ENCODE data around the gene VAPB.

Gene VAPB

DNA sequence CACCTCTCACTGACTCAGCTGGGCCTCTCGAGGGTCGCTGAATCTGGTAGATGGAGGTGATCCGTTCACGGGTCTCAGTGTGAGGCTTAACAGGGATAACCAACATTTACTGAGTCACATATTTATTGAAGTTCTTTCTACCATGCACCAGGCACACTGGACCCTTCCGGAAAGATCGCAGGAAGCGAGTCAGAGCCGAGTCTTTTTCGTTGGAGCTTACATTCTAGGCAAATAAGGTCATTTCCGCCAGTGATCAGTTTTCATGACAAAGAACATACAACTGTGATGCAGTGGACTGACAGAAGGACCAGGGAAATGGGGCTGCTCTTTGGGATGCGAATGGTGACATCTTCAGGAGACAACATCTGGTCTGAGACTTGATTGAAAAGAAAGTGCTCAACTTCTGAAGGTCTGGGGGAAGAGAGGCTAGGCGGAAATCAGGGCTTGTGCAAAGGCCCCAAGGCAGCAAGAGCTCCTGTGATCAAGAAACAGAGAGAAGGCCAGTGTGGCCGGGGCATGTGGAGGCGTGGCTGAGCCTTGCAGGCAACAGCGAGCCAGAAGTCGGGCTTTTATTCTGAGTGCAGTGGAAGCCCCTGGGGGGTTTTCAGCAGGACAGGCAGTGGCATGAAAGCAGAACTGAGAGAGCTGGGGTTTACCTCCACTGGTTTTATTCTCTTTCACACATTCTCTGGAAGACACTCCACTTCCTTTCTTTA, 69.5 kb downstream of the VAPB start:
- DNase-seq (ENCODE audit: low read depth in 2 of 3, low spot score in 1 of 3): no peak

DNA sequence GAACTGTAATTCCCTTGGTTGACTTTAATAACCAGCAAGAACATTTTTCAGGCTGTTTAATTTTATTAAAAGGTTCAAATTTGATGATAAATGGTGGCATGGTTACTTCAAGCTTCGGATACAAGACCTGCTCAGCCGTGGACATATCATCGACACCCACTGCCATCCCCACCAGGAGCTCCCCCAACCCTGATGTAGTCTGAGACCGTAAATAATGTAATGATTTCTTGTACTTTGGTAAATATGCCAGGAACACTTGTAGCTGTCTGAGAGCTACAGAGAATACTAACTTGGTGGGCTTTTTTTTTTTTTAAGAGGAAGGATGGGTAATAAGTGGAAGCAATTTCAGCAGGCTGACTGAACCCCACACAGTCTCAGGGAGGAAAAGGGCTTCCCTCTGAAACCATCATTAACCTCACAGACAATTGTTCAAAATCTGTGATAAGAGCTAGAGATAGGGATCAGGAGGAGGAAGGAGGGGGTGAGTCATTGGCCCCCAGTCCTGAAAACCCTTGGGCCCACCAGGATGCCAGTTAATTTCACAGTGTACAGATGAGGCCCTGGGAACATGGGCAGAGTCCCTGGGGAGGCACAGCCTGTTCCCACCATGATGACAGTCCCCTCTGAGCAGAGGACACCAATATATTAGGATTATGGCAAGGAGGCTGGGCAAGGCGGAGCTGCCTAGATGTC, 70.2 kb downstream of the VAPB start:
- no peak for DNase-seq (ENCODE audit: low read depth in 2 of 3, low spot score in 1 of 3)

DNA sequence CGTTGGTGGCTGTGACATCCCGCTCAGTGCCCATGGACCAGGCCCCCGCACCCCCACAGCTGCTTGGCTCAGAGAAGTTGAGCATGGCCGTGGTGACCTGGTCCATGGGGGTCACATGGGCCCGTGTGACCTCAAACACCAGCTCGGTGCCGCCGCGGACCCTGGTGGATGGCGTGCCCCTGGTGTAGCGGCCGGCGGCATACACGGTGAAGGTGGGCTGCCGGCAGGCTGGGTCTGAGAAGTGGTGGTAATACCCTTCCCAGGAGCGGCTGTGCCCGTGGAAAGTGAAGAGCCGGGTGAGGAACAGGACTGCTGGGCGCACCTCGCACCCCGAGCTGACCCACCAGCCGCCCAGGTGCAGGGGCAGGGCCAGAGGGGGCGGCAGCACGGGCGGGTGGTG, 72.1 kb downstream of the VAPB start:
- DNase-seq (ENCODE audit: low read depth in 2 of 3, low spot score in 1 of 3): no peak

DNA sequence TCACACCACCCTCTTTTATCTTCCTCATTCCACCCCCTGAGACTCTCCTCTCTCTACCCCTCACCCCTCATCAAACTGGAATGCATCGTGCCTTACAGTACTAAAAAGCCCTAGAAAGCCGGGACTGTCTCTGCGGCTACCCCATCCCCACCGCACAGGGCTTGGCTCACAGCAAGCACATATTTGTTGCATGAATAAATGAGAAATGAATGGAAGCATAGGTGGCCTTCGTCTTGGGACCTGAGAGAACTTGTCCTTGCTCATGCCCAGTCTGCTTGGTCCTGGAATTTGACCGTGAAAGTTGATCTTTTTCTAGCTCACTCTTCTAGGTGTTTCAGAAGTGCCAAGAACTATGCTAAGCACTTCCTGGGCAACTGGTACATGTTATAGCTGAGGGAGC, 72.9 kb downstream of the VAPB start:
- no peak for DNase-seq (ENCODE audit: low read depth in 2 of 3, low spot score in 1 of 3)

DNA sequence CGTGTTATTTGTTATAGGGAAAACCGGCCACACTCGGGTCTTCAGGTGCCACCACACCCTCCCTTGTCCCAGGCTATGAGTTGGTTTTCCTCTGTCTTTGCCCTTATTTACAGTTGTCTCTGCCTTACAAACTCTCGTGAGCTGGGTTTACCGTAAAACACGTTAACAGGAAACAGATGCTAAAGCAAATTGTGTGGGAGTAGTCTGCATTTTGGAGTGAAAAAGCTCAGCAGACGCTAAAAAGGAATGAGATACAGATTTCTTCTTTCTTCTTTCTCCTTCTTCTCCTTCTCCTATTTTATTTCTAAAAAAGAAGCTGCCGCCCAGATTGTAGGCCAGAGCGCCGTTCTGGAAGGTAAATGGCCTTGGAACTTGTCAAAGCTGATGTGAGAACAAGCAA, 74.2 kb downstream of the VAPB start:
- no peak for DNase-seq (ENCODE audit: low read depth in 2 of 3, low spot score in 1 of 3)

DNA sequence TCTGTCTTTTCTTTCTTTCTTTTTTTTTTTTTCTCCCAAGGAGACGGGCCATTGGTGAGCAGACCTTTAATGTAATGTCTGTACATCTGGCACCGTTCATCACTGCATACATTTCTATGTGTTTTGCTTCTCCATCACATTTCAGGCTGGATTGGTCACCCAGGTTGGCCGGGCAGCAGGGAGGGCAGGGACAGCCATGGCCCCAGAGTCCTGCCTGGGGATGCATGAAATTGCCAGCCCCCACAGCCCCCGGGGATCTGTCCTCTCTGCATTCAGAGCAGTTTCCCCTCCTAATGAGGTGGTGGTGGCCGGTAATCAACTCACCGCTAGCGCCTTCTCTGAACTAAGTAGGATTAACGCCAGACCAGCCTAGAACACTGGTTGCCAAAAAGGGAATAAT, 75.8 kb downstream of the VAPB start:
- DNase-seq (ENCODE audit: low read depth in 2 of 3, low spot score in 1 of 3): no peak

DNA sequence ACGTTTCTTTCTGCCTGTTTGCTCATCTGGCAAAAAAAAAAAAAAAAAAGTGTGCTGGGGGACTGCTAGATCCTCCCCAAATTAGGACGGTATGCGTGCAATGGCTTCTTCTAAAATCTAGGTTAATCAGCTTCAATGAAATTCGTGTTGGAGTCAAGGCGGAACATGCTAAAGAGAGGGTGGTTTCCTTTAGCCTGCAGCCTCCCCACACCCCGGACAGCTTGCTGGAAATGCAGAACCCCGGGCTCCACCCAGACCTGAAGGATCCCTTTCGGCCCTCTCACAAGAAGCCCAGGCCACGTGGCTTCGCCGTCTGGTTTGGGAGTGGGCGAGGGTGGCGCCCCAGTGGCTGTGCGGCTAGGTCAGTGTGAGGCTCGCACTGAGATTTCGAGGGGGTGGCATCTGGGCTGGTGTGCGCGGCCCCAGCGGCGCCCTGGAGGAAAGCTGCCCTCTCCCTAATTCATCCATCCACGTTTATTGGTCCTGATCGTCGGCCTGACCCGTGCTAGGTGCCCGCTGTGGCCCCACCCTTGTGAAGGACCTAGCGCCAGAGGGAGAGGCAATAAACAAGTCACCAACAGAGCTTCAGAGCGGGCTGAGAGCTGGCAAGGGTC, 77.2 kb downstream of the VAPB start:
- DNase-seq (ENCODE audit: low read depth in 2 of 3, low spot score in 1 of 3): no peak

DNA sequence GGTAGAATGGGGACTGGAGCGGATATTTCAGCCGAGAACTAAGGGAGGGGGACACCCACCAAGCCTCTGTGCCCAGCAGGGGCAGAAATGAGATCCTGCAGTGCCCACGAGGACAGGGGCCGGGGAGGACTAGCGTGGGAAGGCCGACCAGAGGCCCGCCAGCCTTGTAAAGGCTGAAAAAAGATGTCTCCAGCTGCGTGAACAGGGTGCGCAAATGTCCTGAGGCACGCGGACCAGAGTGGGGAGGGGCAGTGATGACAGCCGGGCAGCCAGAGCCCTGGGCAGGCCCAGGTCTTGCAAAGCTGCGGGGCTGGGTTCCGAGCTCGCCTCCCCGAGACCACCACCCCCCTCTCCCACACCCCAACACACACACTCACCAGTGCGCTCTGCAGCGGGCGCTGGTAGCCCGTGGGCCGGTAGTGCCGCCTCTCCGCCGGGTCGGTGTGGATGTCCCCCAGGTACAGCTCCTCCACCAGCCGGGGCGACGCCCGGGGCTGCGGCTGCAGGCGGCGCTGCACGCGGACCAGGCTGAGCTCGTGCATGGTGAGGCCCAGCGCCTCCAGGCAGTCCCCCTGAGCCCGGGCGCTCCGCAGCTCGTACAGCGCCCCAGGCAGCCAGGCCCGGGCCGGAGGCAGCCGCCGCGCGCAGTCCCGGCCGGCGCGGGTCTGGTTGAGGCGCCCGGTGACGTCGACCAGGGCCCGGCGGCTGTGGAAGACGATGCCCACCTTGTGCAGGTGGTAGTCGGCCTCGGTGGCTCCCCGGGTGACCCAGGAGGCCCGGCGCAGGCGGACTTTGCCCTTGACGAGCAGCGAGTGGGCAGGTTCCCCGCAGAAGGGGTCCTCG, 77.9 kb downstream of the VAPB start:
- DNase-seq (ENCODE audit: low read depth in 2 of 3, low spot score in 1 of 3): no peak

DNA sequence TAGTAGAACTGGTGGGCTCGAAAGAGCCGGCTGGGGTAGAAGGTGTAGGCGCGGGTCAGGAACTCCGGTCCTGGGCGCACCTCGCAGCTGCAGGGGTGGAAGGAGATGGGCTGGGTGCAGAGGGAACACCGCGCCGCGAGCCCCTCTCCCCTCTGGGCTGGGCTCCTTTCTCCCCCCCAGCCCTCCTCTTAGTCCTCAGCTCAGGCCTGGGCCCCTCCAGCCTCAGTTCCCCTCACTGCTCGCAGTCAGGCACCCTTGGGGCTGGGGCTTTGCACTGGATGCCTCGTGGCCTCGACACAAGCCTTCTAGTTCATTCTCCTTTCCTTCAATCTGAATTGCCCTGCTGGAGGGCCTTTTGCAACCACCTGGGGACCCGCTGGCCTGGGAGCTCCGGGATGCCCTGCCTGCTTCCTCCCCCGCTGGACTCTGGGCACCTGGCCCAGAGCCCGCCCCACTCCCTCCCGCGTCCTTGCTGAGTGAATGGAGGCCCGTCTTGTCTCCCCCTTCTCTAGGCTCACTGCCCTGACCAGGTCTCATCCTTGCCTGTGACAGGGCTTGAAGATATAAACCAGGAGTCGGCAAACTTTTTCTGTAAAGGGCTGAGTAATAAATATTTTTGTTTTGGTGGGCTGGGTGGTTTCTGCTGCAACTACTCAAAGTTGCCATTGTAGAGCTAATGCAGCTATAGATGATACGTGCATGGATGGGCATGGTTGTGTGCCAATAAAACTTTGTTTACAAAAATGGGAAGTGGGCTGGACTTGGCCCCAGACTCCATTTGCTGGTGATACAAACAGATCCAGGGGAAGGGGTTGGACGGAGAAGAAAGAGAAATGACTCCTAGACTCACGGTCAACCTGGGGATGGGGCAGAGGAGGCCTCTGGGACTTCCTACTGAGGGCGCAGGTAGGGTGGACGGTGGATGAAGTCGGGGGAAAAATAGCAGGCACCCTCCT, 78.8 kb downstream of the VAPB start:
- DNase-seq (ENCODE audit: low read depth in 2 of 3, low spot score in 1 of 3): no peak

DNA sequence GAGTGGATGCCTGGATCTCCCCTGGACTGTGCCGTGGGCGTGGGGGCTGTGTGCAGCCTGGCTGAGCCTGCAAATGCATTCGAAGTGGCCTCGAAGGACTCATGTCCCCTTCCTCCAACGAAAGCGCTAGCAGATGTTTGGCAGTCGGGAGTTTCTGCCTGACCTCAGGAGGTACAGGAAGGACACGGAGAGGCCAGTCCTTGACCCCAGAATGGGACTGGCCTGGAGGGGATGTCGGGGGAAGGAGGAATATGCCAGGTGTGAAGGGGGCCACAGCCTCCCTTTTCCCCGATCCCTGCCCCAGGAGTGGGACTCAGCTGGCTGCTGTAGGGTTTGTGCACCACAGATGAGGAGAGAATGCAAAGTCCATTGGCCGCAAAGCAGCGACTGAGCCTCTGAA, 80.6 kb downstream of the VAPB start:
- DNase-seq (ENCODE audit: low read depth in 2 of 3, low spot score in 1 of 3): no peak

DNA sequence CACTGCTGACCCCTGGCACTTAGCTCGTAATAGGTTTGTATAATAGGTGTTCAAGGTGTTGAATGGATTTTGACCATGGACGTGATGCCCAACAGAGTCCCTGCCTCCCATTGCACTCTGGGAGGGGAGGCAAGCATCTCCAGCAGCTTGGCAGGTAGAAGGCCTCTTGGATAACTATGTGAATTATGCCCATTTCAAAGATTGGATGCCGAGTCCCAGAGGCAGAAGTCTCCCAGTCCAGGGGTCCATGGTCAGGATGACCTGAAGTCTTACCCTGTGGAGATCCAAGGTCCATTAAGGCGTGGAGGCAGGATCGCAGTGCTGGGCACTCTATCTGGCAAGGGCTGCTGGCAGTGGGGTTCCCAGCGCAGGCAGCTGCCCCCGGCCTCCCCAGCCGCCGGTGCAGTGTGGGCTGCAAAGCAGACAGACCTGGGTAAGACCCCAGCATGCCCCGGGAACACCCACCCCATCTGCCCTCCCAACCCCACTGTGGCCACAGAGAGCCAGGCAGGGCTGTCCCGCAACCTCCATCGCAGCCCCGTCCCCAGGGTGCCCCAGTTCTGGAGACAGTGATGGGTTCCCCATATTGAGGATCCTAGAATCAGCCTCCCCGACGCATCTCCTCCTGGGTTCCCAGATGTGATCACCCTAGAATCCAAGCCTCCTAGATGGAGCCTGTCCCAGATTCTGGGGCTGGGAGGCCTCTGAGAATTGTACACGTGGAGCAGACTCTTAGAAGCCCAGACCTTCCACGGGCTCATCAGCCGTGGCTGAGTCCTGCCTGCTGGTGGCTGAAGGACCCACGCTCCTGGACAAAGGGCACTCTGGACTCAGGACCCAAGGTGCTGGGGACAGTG, 81.5 kb downstream of the VAPB start:
- no peak for DNase-seq (ENCODE audit: low read depth in 2 of 3, low spot score in 1 of 3)

DNA sequence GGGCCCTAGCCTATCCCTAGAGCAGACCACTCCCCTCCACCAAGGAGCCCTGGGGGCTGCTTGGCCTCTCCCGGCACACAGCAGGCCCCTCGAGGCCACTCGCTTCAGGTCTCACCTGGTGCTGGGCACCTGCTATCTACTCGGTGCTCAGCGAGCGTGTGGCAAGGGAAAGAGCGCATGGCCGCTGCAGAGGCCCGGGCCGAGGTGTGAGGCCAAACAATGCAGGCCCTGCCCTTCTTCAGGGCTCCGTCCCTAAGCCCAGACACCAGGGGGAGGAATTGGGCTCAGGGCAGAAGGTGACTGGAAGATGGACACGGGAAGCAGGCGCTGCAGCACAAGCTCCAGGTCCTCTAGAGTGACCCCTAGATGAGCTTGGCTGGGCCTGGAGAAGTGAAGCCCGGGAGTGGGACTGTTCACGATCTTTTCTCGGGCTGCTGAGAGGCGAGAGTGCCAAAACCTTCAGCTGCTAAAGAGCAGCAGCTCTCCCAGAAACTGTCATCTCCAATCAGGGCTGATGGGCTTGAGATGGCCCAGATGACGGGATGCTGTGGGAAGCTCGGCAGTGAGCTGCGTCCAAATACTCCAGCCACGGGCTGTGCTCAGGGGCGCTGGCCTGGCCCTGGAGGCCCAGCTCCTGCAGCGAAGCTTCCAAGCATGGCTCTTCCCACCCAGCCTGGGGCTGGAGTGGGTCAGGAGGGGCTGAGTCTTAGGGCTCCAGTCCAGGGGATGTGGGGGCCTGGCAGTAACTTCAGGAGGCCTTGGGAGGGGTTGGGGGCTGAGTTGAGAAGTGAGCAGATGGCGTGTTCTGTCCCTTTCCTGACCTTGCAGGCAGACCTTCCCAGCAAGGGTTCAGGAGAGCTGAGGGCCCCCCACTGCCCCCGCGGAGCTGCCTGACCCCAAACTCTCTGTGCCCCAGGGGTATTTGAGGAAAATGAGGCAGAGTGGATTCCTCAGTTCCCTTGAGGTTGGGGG, 82.5 kb downstream of the VAPB start:
- DNase-seq (ENCODE audit: low read depth in 2 of 3, low spot score in 1 of 3): no peak

DNA sequence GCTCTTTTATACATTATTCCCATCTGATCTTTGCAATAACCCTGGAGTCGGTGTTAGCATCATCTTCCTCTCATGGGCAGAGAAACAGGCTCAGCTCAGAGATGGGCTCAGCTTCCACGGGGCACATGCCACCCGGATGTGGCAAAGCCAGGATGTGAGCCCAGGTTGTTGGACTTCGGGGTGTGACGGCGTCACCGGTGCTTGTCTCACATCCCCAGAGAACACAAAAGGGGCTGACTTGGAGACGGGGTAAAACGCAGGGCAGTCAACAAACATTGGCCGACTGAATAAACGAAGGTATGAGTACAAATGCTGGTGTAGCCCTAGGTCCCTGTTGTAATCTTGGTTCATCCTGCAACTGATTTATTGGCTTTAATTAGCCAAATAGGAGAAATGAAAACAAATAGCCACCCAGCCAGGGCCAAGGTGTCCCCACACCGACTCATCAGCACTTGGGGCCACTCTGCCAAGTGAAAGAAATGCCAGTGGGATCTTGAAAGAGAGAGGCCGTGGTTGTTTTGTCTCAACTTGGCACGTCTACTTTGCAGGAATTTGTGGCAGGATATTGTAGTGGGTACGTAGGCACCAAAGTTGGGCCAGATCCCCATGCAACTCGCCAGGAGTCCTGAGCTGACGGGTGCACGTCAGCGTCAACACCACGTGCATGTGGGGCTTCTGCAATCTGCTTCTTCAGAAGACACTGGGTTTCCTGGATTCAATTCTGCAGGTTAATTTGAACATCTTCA, 83.4 kb downstream of the VAPB start:
- DNase-seq (ENCODE audit: low read depth in 2 of 3, low spot score in 1 of 3): no peak

DNA sequence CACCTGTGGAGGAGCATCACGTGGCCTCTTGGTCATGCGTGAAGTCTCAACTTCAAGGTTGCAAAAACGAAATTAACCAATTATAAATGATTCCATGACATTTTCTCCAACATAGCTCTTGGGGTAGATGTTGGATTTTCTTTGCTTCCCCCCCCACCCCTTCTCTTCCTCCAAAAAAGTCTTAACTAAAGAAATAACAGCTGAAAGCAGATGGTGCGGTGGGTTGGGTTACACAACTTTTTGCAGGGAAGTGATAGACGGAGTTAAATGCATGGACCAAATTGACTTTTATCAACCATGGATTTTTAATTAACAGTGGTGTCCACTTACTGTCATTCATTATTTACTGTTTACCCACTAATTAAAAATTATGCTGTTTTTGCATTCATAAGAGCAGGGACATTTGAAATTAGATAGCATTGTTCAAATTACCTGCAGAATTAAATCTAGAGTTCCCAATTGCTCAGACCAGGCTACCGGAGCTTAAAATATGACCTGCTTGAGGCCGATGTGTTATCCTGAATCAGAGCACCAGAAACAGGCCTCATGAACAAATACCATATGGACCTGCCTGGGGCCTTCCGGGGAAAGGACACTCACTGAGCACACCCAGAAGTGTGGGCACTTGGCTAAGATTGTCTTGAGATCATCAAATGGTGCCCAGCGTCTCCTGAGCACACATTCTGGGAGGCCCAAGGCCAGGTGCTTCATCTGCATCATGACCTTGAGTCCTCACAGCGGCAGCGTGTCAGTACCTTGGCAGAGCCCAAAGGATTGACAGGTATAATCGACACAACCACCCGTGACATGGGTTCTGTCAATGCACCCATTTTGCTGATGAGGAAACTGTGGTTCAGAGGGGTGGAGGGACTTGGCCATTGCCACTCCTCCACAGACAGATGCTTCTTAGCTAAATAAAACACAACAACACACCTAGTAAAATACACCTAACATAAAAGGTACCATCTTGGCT, 84.7 kb downstream of the VAPB start:
- DNase-seq (ENCODE audit: low read depth in 2 of 3, low spot score in 1 of 3): no peak

DNA sequence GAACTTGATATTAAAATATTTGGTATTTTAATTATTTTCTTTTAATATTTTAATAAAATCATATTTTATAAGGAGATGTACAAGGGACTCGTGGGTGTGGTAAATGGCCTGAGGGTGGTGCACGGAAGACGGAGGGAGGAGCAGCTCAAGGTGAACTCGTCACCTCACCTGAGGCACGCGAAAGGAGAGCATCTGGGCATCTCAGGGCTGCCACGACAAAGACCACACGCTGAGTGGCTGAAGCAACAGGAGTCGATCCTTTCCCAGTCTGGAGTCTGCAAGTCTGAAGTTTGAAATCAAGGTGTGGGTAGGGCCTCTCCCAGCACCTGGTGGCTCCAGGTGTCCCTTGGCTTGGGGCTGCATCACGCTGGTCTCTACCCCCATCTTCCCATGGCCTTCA, 86.4 kb downstream of the VAPB start:
- DNase-seq (ENCODE audit: low read depth in 2 of 3, low spot score in 1 of 3): no peak

DNA sequence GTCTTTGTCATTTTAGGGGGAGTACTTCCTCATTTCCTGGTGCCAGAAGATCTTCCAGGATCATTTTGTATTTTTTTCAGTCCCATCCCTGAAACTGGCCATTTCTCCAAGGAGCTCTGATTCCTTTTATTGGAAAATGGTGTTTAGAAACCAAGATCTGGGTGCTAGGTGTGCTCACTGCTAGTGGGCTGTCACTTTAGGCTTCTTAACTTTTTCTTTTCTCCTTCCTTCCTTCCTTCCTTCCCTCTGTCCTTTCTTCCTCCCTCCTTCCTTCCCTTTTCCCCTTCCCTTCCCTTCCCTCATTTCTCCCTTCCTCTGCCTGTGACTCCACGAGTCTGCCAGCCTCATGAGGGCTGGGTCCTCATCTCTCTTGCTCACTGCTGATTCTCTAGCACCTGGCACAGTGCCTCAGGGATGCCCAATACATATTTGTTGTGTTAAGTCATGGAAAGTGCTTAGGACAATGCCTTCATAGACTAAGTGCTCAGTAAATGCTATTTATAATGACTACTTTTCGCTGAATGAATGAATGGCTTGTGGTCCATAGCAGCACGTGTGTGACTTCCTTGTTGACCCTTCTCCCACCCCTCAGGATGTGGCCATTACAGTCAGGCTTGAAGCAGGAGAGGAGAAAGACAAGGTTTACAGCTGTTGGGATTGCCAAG, 89.2 kb downstream of the VAPB start:
- no peak for DNase-seq (ENCODE audit: low read depth in 2 of 3, low spot score in 1 of 3)
